HepG2 (cell line): Measurements from ENCODE around the gene PIK3IP1. TPM values are rescaled to one million over a fixed set of nuclear protein-coding genes. Genes with fewer than 3 reads are reported as not detected.

Experiments used
- ARNT ChIP-seq: fragments of 450-650 bp; IDR thresholded peaks from 2 replicates; pipeline ENCODE4 v1.6.1; 2017
- FOXJ3 ChIP-seq: sonication (generic); formaldehyde crosslinking; IDR thresholded peaks from 2 replicates; pipeline ENCODE4 v1.4.0; 2020; ENCODE audit warnings: missing genetic modification reagents, mild to moderate bottlenecking, borderline replicate concordance
- FOXO4 ChIP-seq: sonication (generic); formaldehyde crosslinking; conservative IDR thresholded peaks from 2 replicates; pipeline ENCODE4 v1.8.1; 2023; ENCODE audit warnings: missing genetic modification reagents
- HDAC6 ChIP-seq: fragments of 200-600 bp; sonication (generic); IDR thresholded peaks from 2 replicates; pipeline ENCODE4 v1.7.0; 2017; ENCODE audit warnings: mild to moderate bottlenecking, antibody characterized with exemption, low read length, low read depth
- HMG20A ChIP-seq: IDR thresholded peaks from 2 replicates; pipeline ENCODE4 v1.6.1; 2016; ENCODE audit warnings: borderline replicate concordance
- HNF4G ChIP-seq, 2 experiments: sonication (generic) in 1 of 2; formaldehyde crosslinking in 1 of 2; IDR thresholded peaks; 2 replicates each; pipeline versions ENCODE4 v1.4.0 to v1.6.1; 2011 to 2020; ENCODE audit warnings: borderline replicate concordance in 2 of 2, low read depth in 2 of 2, mild to moderate bottlenecking in 2 of 2, low read length in 1 of 2, missing genetic modification reagents in 1 of 2, moderate library complexity in 1 of 2
- HOXA7 ChIP-seq: sonication (generic); formaldehyde crosslinking; IDR thresholded peaks from 2 replicates; pipeline ENCODE4 v1.8.1; 2022; ENCODE audit warnings: mild to moderate bottlenecking, missing genetic modification reagents, moderate library complexity
- MAZ ChIP-seq, 2 experiments: sonication (generic) in 1 of 2; formaldehyde crosslinking in 1 of 2; IDR thresholded peaks; 2 replicates each; pipeline versions ENCODE4 v1.5.0 to v1.6.1; 2012 to 2020; ENCODE audit warnings: low read depth in 2 of 2, mild to moderate bottlenecking in 2 of 2, borderline replicate concordance in 1 of 2, improper control_type of control experiment in 1 of 2, low read length in 1 of 2, missing genetic modification reagents in 1 of 2, moderate library complexity in 1 of 2
- PHF8 ChIP-seq: sonication (generic); formaldehyde crosslinking; IDR thresholded peaks from 2 replicates; pipeline ENCODE4 v1.5.0; 2020; ENCODE audit warnings: missing genetic modification reagents
- RXRB ChIP-seq: IDR thresholded peaks from 2 replicates; pipeline ENCODE4 v1.6.1; 2016; ENCODE audit warnings: borderline replicate concordance, missing genetic modification reagents, missing compliant biosample characterization
- SRF ChIP-seq: IDR thresholded peaks from 2 replicates; pipeline ENCODE4 v1.6.1; 2011; ENCODE audit warnings: mild to moderate bottlenecking, low read depth, low read length, moderate library complexity
- TSC22D2 ChIP-seq: sonication (generic); formaldehyde crosslinking; IDR thresholded peaks from 2 replicates; pipeline ENCODE4 v1.5.1; 2020; ENCODE audit warnings: missing genetic modification reagents, mild to moderate bottlenecking, borderline replicate concordance
- ZMAT3 ChIP-seq: sonication (generic); formaldehyde crosslinking; conservative IDR thresholded peaks from 2 replicates; pipeline ENCODE4 v1.7.0; 2021; ENCODE audit warnings: missing genetic modification reagents
- ZMAT5 ChIP-seq: sonication (generic); formaldehyde crosslinking; IDR thresholded peaks from 2 replicates; pipeline ENCODE4 v1.5.0; 2020; ENCODE audit warnings: mild to moderate bottlenecking, low read depth, missing genetic modification reagents, borderline replicate concordance
- ZNF234 ChIP-seq: sonication (generic); formaldehyde crosslinking; conservative IDR thresholded peaks from 2 replicates; pipeline ENCODE4 v1.5.1; 2020; ENCODE audit warnings: mild to moderate bottlenecking, missing genetic modification reagents
- ZNF274 ChIP-seq: sonication (generic); formaldehyde crosslinking; IDR thresholded peaks from 2 replicates; pipeline ENCODE4 v1.5.1; 2020; ENCODE audit warnings: mild to moderate bottlenecking, missing genetic modification reagents
- ZNF280D ChIP-seq: sonication (generic); formaldehyde crosslinking; IDR thresholded peaks from 2 replicates; pipeline ENCODE4 v1.5.1; 2020; ENCODE audit warnings: mild to moderate bottlenecking, missing genetic modification reagents
- ZNF335 ChIP-seq: sonication (generic); formaldehyde crosslinking; IDR thresholded peaks from 2 replicates; pipeline ENCODE4 v1.4.0; 2020; ENCODE audit warnings: missing genetic modification reagents
- ZNF367 ChIP-seq: sonication (generic); formaldehyde crosslinking; IDR thresholded peaks from 2 replicates; pipeline ENCODE4 v1.4.0; 2020; ENCODE audit warnings: missing genetic modification reagents, borderline replicate concordance
- ZNF605 ChIP-seq: sonication (generic); formaldehyde crosslinking; IDR thresholded peaks from 2 replicates; pipeline ENCODE4 v1.8.0; 2022; ENCODE audit warnings: mild to moderate bottlenecking, missing genetic modification reagents
- ZNF720 ChIP-seq: sonication (generic); formaldehyde crosslinking; IDR thresholded peaks from 2 replicates; pipeline ENCODE4 v1.4.0; 2020; ENCODE audit warnings: missing genetic modification reagents
- ZNF768 ChIP-seq: sonication (generic); formaldehyde crosslinking; IDR thresholded peaks from 2 replicates; pipeline ENCODE4 v1.4.0; 2020; ENCODE audit warnings: missing genetic modification reagents
- ZNF776 ChIP-seq: sonication (generic); formaldehyde crosslinking; IDR thresholded peaks from 2 replicates; pipeline ENCODE4 v1.4.0; 2020; ENCODE audit warnings: mild to moderate bottlenecking, missing genetic modification reagents
- polyA plus RNA-seq, 8 experiments: library from polyadenylated mRNA; depleted of rRNA in 3 of 8; stranded (reverse) in 7 of 8; unstranded in 1 of 8; fragments of >200 nt; fragmentation: Illumina TruSeq in 4 of 8; extraction: Trizol in 4 of 8; gene quantifications; 2 replicates each; pipeline versions ENCODE4 v1.2.1 to v1.2.3, GENCODE V29; 2011 to 2016; ENCODE audit warnings: low read depth in 4 of 8, missing spikeins in 1 of 8, mixed read lengths in 1 of 8; ENCODE audit not compliant: insufficient read depth in 1 of 8
- total RNA-seq, 5 experiments: library from RNA; depleted of rRNA; stranded (reverse); fragments of >200 nt; fragmentation: Illumina TruSeq; extraction: Trizol; gene quantifications; 2 replicates each; pipeline ENCODE4 v1.2.3, GENCODE V29; 2016; ENCODE audit warnings: low read depth in 1 of 5

The PIK3IP1 gene
- total and polyA plus RNA-seq, 2 of the 13 experiments (the other 11 are each of a cell fraction or from before 2014, with no cell fraction given) = 1.3 to 2.5 TPM

DNA sequence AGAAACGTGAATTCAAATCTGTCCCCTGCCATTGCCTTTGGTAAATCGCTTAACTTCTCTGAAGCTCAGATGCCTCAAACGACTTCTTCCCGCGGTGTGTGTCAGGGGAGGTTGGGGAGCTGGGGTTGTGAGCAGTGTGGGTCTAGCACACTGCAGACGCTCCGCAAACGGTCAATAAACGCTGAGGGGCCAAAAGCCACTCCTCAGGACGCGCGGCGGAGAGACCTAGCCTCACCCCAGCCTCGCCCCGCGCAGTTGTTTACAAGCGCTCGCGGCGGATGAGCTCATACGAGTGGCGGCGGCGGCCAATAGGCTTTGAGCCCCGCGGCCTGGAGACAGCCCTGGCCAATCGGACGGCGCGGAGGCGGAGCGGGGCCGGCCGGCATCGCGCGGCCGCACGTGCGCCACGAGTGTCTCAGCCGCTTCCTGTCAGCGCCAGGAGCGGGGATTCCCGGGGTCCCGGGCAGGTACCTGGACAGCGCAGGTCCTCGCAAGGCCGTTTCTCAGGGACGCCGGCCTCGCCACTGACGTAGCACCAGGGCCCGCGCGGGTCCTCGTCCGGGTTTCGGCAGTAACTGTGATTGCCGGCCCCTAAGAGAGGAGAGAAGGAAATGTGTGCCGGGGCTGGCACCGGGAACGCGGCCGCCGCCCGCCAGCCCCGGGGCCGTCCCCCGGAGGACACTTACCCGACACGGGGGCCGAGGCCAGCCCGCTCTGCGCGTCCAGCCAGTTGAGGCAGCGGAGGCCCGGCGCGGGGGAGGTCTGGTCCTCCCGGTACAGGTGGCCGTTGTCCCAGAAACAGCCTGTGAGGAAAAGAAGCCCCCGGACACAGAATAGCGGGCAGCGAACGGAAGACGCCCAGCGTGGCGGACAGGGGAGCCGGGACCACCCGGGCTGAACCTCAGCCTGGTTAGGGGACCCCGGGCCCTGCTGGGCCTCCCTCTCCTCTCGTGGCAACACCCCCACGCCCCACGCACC lies 1.5 kb downstream of the PIK3IP1 start (continued):
- TF ChIP-seq ZNF280D (CRISPR knock-in tag) (no peak), ZNF234 (CRISPR knock-in tag) (no peak), ZMAT5 (CRISPR knock-in tag) (no peak), RXRB (CRISPR knock-in tag) (peak; percentile 70; the same call in 1 of the 2 replicates), FOXO4 (CRISPR knock-in tag) (no peak; the same call in 1 of the 2 replicates), ZNF768 (CRISPR knock-in tag) (no peak), ZNF776 (CRISPR knock-in tag) (peak; percentile 89), ZNF274 (CRISPR knock-in tag) (peak; percentile 93), FOXJ3 (CRISPR knock-in tag) (0 out of 2 replicates have a peak, but pooled peaks have one; percentile 44), ZMAT3 (CRISPR knock-in tag) (peak; percentile 83), MAZ (IDR thresholded peaks at IDR 0.05; ENCODE audit: borderline replicate concordance, low read depth, low read length) (no peak; the same call in 1 of the 2 replicates), MAZ (CRISPR knock-in tag; IDR thresholded peaks at IDR 0.05; ENCODE audit: low read depth) (peak; percentile 72; the same call in 1 of the 2 replicates), HNF4G (IDR thresholded peaks at IDR 0.05; ENCODE audit: borderline replicate concordance, low read depth, low read length) (no peak), HNF4G (CRISPR knock-in tag; IDR thresholded peaks at IDR 0.05; ENCODE audit: borderline replicate concordance, low read depth) (no peak; the same call in none of the 2 replicates), ARNT (no peak), ZNF605 (CRISPR knock-in tag) (peak; percentile 18; the same call in 1 of the 2 replicates), HDAC6 (no peak), SRF (no peak), ZNF335 (CRISPR knock-in tag) (0 out of 2 replicates have a peak, but pooled peaks have one; percentile 38), HMG20A (CRISPR knock-in tag) (peak; percentile 50; the same call in 1 of the 2 replicates), ZNF367 (CRISPR knock-in tag) (peak; percentile 26; the same call in 1 of the 2 replicates), TSC22D2 (CRISPR knock-in tag) (no peak; the same call in 1 of the 2 replicates), ZNF720 (CRISPR knock-in tag) (no peak), HOXA7 (CRISPR knock-in tag) (no peak), PHF8 (CRISPR knock-in tag) (0 out of 2 replicates have a peak, but pooled peaks have one; percentile 44)
